ENCODE data around the gene CTXND1. TPM values are rescaled to one million over a fixed set of nuclear protein-coding genes. Genes with fewer than 3 reads are reported as not detected.
"Not testable (repeated sequence)": the region's sequence is repeated elsewhere in the genome, so short reads cannot be mapped to it uniquely, and the experiment has no call there.

CTXND1 gene
- polyA plus RNA-seq, 3 donors, result 10.8 to 13.7 (median 13.4) TPM

GRCh38 chr15:80161468-80162016 lies 90.5 kb downstream of the CTXND1 start:
- no peak for DNase-seq (ENCODE audit: low read depth in 3 of 3, low spot score in 2 of 3)

- DNase-seq (ENCODE audit: low read depth in 3 of 3, low spot score in 2 of 3), result no peak
Observed at GRCh38 chr15:80160570-80161156, 91.3 kb downstream of the CTXND1 start.

DNA sequence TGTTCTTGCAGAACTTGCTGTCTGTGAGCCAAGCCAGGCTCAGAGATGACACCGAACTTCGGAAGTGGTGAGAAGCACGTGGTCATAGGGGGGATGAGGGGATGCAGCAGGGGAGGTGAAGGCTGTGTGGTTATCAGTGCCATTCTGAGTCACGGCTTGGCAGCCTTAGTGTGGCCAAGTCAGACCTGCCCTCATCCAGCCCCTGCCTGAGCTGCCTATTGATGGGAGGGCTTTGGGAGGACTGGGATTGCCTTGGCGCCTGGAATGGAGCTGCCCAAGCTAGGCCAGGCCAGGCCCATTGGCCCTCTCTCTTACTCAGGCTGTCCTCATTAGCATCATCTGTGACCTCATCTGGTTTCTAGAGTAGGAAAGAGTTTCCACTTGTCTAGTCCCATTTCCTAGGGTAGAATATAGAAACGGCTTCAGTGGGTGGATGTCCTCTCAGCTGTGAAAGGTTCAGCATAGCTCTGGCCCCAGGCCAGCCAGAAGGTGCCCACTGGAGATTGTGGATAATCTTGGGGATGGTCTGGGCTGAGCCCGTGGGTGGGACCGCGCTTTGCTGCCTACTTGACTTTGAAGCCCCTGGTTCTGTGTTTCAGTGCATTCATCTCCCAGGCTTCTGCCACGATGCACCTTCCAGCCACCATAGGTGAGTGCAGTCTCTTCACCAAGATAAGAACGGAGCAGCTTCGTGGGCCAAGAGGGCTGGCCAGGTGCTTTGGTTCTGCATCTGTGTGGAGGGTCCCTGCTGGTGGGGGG lies 92.0 kb downstream of the CTXND1 start:
- no peak for DNase-seq (ENCODE audit: low read depth in 3 of 3, low spot score in 2 of 3)

DNA sequence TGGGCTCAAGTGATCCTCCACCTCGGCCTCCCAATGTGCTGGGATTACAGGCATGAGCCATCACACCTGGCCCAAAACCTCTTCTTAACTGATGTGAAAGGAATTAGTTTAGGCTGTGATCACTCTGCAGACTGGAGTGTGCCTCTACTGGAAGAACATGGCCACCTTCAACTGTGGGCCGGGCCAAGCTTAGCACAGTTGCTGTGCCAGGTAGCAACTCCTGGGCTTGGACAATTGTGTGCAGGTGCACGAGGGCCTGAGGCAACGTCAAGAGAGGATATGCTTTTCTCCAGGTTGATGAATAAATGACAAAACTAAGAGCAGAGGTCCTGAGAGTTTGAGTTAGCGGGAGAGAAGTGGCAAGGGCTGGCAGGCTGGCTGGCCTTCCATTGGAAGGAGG lies 92.7 kb downstream of the CTXND1 start:
- DNase-seq (ENCODE audit: low read depth in 3 of 3, low spot score in 2 of 3), result no peak

- no peak for DNase-seq (ENCODE audit: low read depth in 3 of 3, low spot score in 2 of 3)
Observed at GRCh38 chr15:80157215-80157614, 94.8 kb downstream of the CTXND1 start.

GRCh38 chr15:80156176-80156720 lies 95.8 kb downstream of the CTXND1 start:
- DNase-seq (ENCODE audit: low read depth in 3 of 3, low spot score in 2 of 3), result no peak

DNA sequence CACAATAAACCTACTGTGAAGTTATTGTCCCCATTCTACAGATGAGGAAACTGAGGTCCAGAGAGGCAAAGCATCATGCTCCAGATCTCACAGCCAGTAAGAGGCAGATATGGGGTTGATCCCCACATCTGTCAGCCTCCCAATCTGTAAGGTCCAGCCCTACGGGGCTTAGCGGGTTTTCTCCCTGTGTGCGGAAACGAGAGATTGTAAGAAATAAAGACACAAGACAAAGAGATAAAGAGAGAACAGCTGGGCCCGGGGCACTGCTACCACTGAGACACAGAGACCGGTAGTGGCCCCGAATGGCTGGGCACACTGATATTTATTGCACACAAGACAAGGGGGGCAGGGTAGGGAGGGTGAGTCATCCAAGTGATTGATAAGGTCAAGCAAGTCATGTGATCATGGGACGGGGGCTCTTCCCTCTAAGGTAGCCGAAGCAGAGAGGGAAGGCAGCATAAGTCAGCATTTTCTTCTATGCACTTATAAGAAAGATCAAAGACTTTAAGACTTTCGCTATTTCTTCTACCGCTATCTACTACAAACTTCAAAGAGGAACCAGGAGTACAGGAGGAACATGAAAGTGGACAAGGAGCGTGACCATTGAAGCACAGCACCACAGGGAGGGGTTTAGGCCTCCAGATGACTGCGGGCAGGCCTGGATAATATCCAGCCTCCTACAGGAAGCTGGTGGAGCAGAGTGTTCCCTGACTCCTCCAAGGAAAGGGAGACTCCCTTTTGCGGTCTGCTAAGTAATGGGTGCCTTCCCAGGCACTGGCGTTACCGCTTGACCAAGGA lies 96.4 kb downstream of the CTXND1 start:
- not testable (repeated sequence) for DNase-seq (ENCODE audit: low read depth in 3 of 3, low spot score in 2 of 3)

GRCh38 chr15:80155001-80155377 lies 97.0 kb downstream of the CTXND1 start:
- DNase-seq (ENCODE audit: low read depth in 3 of 3, low spot score in 2 of 3), result no peak

DNA sequence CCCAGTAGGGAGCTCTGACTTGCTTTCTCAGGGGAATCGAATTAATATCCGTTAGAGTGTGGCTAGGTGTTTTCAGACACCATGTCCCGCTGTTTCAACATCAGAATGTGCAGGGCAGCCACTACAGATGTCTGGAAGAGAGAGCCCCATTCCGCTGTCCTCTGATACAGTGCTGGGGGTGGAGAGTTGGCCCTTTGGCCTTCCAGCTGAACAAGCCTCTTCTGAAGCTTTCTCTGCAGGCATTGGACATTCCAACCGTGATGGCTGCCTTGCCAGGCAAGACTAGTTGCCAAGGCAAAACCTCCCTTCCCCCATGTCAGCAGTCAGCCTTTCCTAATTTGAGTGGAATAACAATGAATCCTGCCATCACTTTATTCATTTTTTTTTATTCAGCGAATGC lies 97.7 kb downstream of the CTXND1 start:
- no peak for DNase-seq (ENCODE audit: low read depth in 3 of 3, low spot score in 2 of 3)

DNA sequence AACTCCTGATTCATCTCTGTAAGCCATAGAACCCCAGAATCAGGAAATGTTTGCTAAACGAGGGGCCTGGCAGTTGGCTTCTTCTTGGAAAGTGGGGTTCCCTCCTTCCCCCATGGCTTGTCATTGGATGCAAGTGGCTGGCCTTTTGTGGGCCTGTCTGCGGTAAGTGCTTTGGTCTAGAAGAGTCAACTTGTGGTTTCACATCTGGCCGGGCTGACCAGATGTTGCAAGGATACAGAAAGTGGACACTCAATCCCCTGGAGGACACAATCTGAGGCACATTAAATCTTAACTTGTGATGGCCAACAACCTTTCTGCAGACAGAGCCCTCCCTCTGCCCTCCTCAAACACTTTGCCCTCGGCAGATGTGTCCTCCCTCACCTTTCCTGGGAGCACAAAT lies 98.1 kb downstream of the CTXND1 start:
- no peak for DNase-seq (ENCODE audit: low read depth in 3 of 3, low spot score in 2 of 3)

DNA sequence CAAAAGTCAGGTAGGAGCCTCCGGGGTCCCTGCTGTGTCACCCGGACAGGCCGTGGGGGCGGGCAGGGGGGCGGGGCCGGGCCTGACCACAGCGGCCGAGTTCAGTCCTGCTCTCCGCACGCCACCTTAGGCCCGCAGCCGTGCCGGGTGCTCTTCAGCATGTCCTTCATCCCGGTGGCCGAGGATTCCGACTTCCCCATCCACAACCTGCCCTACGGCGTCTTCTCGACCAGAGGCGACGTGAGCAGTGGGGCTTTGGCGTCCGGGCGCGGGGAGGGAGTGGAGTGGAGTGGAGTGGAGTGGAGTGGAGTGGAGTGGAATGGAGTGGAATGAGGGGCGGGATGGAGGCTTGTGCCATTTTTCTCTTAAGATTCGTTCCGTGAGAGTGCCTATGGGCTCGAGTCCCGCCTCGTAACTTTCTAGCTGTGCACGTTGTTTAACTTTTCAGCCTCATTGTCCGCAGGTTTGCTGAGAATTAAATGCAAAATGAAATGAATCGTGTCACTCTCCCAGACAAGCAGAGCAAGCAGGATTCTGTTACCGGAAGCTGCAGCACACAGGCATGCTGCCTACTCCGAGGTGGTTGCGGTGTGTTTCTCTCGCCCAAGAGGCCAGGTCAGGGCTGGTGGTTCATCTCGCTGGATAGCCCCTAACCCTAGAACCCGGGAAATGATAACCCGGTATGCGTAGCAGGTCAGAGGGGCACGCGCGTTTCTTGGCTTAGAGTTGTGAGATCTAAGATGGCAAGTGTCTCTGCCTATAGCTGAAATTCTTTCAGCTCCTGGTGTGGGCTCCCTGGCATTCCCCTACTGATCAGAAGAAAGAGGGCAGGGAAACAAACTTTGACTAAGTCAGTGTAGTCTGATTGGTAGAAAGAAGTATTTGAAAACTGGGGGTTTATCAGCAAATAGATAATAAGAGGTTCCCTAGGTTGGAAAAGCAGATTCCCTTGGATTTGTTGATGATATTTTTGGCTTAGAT lies 98.8 kb downstream of the CTXND1 start, which contains the start of gene FAH:
FAH (plus strand) TSS at position 104 of the 981 bp plus-strand sequence; CDS start at position 160, 56 bp downstream.
- peak in 2 of 3 donors; percentile 21 to 26 for DNase-seq (ENCODE audit: low read depth in 3 of 3, low spot score in 2 of 3)

DNA sequence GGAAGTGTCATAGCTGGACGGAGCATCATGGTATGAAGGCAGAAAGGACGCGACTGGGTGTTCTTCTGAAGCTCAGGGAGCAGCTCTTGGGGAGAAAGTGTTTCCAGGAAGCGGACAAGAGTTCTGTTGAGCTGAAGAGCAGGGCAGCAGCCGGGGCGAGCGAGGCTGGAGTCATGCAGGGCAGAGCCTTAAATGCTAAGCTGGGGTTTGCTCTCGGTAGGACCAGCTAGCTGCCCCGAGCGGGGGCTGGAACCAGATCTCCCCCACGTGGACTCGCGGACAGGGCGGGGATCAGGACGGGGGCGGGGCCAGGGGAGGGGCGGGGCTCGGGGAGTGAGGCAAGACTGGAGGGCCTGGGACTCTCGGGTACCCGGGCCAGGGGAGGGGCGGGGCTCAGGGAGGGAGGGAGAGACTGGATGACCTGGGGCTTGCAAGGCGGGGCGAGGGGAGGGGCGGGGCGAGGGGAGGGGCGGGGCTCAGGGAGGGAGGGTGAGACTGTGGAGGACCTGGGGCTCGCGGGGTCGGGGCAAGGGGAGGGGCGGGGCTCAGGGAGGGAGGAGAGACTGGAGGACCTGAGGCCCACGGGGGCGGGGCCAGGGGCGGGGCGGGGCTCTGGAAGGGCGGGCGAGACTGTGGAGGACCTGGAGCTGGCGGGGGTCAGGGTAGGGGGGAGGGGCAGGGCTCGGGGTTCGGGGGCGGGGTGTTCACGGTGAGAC lies 99.7 kb downstream of the CTXND1 start:
- peak in 2 of 3 donors; percentile 69 to 72 for DNase-seq (ENCODE audit: low read depth in 3 of 3, low spot score in 2 of 3)

DNA sequence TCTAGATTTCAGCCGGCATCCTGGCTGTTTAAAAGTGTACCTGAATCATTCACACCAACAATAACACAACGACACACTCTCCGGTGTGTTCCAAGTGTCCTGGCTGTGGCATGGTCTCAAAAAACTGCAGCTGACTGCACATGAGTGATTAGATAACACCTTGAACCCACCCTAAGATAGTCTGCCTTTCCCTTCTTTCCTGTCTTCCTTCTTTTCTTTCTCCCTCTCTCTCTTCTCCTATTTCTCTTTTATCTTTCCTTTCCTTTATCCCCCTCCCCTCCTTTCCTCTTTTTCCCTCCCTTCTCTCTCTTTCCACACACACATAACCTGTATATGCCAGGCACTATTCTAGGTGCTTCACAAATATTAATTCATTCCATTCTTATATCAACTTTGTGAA lies 100.4 kb downstream of the CTXND1 start:
- DNase-seq (ENCODE audit: low read depth in 3 of 3, low spot score in 2 of 3), result no peak

DNA sequence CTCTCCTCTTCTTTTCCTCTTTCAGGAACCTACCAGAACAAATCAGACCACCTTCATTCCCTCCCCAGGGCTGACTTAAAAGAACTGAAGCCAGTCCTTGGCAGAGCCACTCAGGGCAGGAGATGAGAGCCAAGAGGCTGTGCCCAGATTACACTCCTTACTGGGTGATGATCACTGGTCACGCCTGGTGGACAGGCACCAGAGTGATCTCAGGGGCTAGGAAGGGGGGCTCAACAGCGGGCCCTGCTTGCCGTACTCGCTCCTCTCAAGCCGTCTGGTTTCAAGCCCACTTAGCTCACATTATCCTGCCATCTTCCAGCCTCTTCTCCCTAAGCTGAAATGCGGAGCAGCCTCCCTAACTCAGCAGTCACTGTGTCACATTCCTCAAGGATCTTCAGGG lies 100.9 kb downstream of the CTXND1 start:
- no peak for DNase-seq (ENCODE audit: low read depth in 3 of 3, low spot score in 2 of 3)

Other genes with a start within 250 kb of the CTXND1 start
- gene ZFAND6, start 192.5 kb downstream of the CTXND1 start, polyA plus RNA-seq (ENCODE audit: insufficient read length in 3 of 3), result 100 to 1,000 TPM; 125 to 136 (median 135) TPM
- 10 to 100 TPM; 32.2 to 44.7 (median 43.6) TPM for gene FAH, start 99.2 kb downstream of the CTXND1 start, polyA plus RNA-seq (ENCODE audit: insufficient read length in 3 of 3)
- 10 to 100 TPM; 63.6 to 68.3 (median 67.9) TPM for gene ARNT2, start 152.2 kb upstream of the CTXND1 start, polyA plus RNA-seq (ENCODE audit: insufficient read length in 3 of 3)

Data from right renal cortex interstitium (tissue), 3 donors.